ENCODE measurements around the gene INPP5D. TPM values are rescaled to one million over a fixed set of nuclear protein-coding genes. Genes with fewer than 3 reads are reported as not detected.

The INPP5D gene
- total and polyA plus RNA-seq, 2 of the 13 experiments (the other 11 are each of a cell fraction or from before 2014, with no cell fraction given): 16.7 to 18.0 TPM

GRCh38 chr2:233053928-233054784 lies 6.0 kb upstream of the INPP5D start (continued):
- peak; percentile 73 for TF ChIP-seq SALL1 (CRISPR knock-in tag; IDR thresholded peaks at IDR 0.05)
- no peak for TF ChIP-seq ZNF431 (CRISPR knock-in tag; IDR thresholded peaks at IDR 0.05; ENCODE audit: borderline replicate concordance, low read depth)
- TF ChIP-seq POGZ (CRISPR knock-in tag; IDR thresholded peaks at IDR 0.05): no peak
- no peak for TF ChIP-seq SIN3A (IDR thresholded peaks at IDR 0.05; ENCODE audit: borderline replicate concordance, low read depth, low read length)
- TF ChIP-seq, protein P1, sequence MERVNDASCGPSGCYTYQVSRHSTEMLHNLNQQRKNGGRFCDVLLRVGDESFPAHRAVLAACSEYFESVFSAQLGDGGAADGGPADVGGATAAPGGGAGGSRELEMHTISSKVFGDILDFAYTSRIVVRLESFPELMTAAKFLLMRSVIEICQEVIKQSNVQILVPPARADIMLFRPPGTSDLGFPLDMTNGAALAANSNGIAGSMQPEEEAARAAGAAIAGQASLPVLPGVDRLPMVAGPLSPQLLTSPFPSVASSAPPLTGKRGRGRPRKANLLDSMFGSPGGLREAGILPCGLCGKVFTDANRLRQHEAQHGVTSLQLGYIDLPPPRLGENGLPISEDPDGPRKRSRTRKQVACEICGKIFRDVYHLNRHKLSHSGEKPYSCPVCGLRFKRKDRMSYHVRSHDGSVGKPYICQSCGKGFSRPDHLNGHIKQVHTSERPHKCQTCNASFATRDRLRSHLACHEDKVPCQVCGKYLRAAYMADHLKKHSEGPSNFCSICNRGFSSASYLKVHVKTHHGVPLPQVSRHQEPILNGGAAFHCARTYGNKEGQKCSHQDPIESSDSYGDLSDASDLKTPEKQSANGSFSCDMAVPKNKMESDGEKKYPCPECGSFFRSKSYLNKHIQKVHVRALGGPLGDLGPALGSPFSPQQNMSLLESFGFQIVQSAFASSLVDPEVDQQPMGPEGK (CRISPR knock-in tag; IDR thresholded peaks at IDR 0.05): 0 out of 2 replicates have a peak, but pooled peaks have one; percentile 19
- no peak for TF ChIP-seq ZNF562 (CRISPR knock-in tag; IDR thresholded peaks at IDR 0.05; ENCODE audit: borderline replicate concordance)
- TF ChIP-seq, protein P2, sequence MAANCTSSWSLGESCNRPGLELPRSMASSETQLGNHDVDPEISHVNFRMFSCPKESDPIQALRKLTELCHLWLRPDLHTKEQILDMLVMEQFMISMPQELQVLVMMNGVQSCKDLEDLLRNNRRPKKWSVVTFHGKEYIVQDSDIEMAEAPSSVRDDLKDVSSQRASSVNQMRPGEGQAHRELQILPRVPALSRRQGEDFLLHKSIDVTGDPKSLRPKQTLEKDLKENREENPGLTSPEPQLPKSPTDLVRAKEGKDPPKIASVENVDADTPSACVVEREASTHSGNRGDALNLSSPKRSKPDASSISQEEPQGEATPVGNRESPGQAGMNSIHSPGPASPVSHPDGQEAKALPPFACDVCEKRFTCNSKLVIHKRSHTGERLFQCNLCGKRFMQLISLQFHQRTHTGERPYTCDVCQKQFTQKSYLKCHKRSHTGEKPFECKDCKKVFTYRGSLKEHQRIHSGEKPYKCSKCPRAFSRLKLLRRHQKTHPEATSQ (CRISPR knock-in tag; IDR thresholded peaks at IDR 0.05; ENCODE audit: borderline replicate concordance): no peak
- no peak for TF ChIP-seq KLF12 (CRISPR knock-in tag; IDR thresholded peaks at IDR 0.05; ENCODE audit: borderline replicate concordance)
- peak; percentile 67; the same call in 1 of the 2 replicates for TF ChIP-seq KDM5B (CRISPR knock-in tag; IDR thresholded peaks at IDR 0.05; ENCODE audit: borderline replicate concordance)
- no peak for TF ChIP-seq MXD4 (CRISPR knock-in tag; IDR thresholded peaks at IDR 0.05)
- peak; percentile 84 for TF ChIP-seq ZNF574 (CRISPR knock-in tag; IDR thresholded peaks at IDR 0.05)
- TF ChIP-seq MAF1 (CRISPR knock-in tag; IDR thresholded peaks at IDR 0.05; ENCODE audit: borderline replicate concordance): no peak
- TF ChIP-seq, protein P3, sequence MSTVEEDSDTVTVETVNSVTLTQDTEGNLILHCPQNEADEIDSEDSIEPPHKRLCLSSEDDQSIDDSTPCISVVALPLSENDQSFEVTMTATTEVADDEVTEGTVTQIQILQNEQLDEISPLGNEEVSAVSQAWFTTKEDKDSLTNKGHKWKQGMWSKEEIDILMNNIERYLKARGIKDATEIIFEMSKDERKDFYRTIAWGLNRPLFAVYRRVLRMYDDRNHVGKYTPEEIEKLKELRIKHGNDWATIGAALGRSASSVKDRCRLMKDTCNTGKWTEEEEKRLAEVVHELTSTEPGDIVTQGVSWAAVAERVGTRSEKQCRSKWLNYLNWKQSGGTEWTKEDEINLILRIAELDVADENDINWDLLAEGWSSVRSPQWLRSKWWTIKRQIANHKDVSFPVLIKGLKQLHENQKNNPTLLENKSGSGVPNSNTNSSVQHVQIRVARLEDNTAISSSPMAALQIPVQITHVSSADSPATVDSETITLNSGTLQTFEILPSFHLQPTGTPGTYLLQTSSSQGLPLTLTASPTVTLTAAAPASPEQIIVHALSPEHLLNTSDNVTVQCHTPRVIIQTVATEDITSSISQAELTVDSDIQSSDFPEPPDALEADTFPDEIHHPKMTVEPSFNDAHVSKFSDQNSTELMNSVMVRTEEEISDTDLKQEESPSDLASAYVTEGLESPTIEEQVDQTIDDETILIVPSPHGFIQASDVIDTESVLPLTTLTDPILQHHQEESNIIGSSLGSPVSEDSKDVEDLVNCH (CRISPR knock-in tag; IDR thresholded peaks at IDR 0.05): no peak
- TF ChIP-seq PPARG (CRISPR knock-in tag; conservative IDR thresholded peaks at IDR 0.05): no peak
- TF ChIP-seq ZNF720 (CRISPR knock-in tag; IDR thresholded peaks at IDR 0.05): no peak
- no peak for TF ChIP-seq ZNF569 (CRISPR knock-in tag; IDR thresholded peaks at IDR 0.05; ENCODE audit: borderline replicate concordance)
- no peak for TF ChIP-seq RELA (CRISPR knock-in tag; IDR thresholded peaks at IDR 0.05)
- TF ChIP-seq, protein P4, sequence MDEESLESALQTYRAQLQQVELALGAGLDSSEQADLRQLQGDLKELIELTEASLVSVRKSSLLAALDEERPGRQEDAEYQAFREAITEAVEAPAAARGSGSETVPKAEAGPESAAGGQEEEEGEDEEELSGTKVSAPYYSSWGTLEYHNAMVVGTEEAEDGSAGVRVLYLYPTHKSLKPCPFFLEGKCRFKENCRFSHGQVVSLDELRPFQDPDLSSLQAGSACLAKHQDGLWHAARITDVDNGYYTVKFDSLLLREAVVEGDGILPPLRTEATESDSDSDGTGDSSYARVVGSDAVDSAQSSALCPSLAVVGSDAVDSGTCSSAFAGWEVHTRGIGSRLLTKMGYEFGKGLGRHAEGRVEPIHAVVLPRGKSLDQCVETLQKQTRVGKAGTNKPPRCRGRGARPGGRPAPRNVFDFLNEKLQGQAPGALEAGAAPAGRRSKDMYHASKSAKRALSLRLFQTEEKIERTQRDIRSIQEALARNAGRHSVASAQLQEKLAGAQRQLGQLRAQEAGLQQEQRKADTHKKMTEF (CRISPR knock-in tag; IDR thresholded peaks at IDR 0.05): peak; percentile 49; the same call in 1 of the 2 replicates
- no peak for TF ChIP-seq TCF7L2 (IDR thresholded peaks at IDR 0.05; ENCODE audit: low read depth, low read length)
